Kidney tubule cell (primary cell): ENCODE data around the gene TPD52L1.

ENCODE experiments used
- DNase-seq: peaks from one replicate; pipeline ENCODE4 v3.0.0-alpha.2; 2018; ENCODE audit warnings: low spot score

The TPD52L1 gene

DNA sequence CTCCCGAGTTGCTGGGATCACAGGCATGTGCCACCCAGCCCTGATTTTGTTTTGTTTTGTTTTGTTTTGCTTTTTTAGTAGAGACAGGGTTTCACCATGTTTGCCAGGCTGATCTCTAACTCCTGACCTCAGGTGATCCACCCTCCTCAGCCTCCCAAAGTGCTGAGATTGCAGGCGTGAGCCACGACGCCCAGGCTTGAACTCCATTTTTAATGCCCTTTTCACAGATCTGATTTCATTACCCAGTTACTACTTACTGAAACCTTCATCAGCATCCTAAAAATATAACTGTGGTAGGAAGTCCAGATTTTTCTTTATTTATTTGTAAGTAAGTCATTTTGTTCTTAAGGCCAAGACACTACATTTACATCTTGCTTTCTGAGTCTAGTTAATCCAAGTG is 84.2 kb downstream of the TPD52L1 start:
- DNase-seq = no peak

DNA sequence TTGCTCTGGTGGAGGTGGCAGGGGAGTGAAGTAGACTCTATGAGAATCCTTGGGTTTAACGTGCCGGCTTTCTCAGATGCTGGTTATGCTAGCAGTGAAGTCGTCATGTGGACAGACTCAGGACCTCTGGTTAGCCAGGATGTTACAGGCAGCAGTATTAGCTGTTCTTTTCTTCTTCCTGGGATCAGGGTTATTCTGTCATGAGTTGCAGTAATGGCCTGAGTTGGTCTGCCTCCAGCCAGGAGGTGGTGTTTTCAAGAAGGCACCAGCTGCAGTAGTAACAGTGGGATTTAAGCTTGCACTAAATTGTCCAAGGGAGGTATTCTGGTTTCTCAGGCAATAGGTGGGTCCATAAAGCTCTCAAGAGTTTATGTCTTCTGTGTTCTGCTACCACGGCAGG is 91.5 kb downstream of the TPD52L1 start:
- DNase-seq = no peak

DNA sequence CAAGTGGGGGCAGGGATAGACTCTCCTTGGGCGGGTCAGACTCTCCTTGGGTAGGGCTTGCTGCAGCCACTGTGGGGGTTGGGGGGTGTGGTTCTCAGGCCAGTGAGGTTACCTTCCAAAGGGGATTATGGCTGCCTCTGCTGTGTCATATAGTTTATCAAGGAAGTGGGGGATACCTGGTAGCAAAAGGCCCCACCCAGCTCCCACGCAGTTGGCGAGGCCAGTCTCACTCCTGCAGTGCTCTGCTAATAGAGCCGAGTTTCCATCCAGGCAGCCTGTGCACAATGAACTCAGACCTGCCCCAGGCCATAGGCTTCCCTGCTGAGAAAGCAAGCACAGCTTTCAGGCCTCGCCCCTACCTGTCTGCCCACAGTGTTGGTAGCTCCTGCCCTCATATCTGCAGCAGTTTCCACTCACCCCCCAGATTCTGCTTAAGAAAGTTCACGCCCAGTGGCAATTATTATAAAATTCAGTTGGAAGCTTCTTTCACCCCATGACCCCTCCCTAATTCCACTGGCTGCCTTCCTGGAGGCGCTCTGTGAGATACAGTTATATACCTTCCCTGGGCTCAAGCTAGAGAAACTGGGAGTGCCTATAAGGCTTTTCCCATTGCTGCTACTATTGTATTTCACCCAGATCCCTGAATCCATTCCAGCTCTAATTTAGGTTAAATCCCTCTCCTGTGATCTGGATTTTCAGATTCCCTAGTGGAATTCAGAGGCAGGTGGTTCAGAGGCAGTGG is 92.1 kb downstream of the TPD52L1 start:
- no peak for DNase-seq

DNA sequence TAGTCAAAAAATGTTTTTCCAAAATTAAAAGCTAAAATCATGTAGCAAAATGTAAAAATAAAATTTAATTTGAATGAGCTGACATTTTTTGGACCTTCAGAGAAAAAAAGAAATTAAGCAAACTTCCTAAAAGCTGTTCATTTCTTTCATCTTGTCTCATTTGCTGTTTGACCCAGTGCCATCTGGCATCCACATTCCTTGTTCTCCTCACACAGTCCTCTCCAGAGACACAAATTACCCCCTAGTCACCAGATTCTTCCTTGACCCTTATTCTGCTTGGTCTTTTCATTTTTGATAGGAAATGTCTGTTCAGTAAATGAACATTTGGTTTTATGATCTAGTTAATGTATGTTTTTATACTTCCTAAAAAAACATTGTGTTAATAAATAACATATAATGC is 93.0 kb downstream of the TPD52L1 start:
- DNase-seq = no peak

DNA sequence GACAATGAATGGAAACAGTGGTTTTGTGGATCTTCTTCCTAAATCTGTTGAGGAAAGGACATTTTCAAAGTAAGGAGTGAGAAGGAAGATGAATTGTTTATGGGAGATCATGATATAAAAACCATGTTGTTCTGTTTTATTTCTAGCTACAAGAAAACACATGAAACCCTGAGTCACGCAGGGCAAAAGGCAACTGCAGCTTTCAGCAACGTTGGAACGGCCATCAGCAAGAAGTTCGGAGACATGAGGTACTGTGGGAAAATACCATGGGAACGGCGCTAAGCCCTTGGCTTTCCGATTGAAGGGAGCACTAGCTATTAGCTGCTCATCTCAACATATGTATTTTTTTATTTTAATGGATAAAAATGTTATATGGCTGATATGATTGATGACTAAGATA is 94.6 kb downstream of the TPD52L1 start:
- DNase-seq = no peak

DNA sequence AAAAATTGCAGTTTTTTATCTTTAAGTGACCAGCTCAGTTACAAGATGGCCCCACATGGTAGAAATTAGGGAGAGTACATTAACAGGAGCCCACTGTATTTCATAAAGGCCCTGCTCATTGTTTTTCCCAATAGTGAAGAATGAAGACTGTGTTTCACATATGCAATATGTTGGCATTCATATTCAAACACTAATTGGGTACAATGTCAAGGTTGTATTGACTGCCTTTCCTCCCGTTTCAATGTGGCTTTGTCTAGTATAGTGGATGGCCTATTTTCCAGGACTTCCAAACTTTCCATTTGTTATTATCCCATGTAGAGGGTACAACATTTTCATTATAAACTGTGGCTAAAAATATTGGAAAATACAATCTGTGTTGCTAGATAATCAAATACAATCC is 96.9 kb downstream of the TPD52L1 start:
- no peak for DNase-seq

DNA sequence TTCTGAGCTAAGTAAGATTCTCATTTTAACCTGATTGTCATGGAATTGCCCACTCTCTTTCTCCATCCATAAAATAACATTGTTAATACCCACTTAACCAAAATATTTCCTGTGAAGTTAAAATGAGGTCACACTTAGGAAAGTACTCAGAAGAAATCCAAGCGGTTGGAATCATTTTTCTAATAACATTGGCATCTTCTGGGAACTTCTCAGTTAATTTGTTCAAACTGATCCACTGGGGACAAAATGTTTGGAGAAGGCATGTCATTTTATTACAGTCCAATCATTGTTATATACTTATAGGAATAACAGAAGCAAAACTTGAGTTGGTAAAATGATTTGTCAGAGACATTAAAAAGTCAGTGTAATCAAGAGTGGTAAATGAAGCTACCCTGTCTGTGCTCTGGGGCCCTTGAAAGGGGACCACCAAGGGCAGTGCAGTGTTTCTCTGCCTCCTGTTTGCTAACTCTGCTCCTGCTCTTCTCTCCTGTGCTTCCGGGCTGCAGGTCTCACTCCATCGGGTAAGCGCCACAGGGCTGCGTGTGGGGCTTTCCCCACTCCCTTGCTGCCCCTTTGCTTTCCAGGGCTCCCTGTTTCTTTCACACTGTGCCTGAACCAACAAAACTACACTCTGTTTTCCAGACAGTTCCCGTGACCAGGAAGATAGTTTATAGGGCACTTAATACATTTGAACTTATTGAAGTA is 98.1 kb downstream of the TPD52L1 start:
- peak; percentile 42 for DNase-seq

DNA sequence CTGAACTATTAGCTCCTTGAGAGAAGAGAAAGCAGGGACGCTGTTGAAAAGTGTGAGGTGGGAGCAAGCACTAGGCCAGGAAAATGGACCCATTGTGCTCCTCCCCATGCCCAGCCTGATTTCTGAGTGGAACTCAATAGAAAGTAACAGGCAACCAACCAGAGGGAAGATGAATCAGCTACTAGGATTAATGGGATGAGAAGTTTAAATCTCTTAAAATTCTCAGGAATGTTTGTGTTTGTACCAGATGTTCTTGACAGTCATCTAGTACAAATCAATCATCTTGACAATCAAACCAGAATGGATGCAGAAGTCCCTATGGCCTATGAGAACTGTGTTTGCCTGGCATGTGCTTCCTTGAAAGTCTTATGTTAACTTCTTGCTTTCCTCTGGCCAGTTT is 99.3 kb downstream of the TPD52L1 start:
- peak; percentile 38 for DNase-seq

DNA sequence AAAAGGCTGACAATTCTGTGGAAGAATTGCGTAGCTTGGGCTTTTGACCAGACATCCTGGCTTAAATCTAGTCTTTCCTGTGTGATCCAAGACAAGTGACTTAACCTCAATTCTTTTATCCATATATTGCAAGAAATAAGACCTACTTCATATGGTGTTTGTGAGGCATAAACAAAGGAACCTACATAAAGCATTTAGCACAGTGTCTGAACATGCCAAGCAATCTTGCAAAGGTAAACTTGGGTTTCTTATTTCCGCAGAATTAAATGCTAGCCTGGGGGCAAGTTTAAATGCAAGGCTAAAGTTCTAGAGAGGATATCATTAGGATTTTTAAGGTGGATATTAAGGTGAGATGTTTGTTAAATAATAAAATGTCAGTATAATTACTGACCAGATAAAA is 100.3 kb downstream of the TPD52L1 start:
- no peak for DNase-seq

DNA sequence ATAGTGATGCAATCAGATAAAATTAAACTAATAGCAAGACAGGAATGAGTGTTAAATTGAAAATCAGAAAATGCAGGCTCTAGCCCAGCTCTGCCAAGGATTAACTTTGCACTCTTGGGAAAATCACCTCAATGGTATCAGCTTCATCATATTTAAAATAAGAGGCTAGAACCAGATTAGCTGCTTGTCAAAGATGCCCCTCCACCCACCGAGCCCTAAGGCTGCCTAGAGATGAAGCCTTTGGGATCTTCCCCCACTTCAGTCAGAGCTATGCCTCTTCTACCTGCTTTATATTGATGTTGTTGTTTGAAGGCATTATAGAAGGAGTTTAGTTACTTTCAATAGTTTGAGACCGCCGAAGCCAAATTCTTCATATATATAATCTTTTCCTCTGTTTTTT is 100.7 kb downstream of the TPD52L1 start:
- no peak for DNase-seq

DNA sequence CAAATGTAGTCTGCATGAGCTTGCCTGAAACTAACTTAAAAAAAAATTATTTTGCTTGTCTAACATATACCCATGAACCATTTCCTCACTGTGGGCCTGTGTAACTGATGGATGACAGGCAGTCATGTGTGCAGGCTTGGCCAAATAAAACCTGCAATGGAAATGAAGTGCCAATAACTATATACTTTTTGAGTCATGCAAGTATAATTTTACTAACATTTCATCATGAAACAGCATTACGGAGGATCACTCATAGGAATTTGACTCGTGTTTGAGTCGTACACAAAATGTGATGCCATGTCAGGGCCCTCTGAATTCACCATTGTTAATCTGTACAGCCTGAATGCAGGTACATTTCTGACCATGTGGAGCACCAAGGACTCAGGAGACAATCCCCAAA is 101.6 kb downstream of the TPD52L1 start:
- DNase-seq = peak; percentile 78

DNA sequence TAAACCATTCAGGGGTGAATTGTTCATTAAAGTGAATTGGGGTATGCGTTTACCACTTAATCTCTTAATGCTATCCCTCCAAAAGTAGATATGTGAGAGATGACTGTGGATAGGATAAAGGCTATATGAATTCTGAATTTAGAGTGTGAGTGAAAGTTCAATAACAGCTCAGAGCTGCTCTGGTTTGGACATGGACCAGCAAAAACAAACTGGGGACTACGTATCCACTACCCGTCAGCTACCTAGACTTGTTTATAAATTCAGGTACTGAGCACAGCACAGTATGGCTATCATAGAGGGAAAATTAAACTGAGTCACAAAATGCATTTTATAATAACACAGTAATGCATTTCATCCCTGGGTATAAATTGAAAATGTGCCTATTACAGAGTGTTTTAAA is 103.8 kb downstream of the TPD52L1 start:
- no peak for DNase-seq

DNA sequence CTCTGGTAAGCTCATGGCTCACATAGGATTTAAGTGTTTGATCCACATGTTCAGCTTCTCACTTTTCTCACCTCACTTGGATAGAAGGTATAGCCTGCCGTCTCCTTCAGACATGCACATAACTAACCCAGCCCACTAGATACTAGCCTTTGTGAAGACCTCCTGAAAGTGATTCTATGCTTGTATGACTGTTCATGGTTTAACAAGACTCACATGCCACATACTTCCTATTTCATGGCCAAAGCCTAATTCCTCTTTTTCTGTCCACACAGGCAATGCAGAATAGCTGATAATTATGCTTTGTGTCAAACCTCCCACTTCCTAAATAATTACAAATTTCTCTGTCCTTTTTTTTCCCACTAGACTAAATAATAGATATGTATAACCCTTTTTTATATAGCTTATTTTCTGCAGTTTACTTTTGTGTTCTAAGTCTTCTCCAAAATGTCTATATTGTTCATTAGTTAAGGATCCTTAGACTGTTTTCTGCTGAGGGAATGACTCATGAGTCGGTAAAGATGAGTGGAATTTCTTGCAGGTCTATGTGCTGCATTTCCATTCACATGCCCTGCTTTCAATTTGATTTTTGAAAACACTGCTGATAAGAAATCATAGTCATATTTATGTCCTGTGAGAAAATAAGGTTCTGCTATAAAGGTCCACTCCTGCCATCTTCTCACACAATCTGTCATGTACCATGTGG is 105.2 kb downstream of the TPD52L1 start:
- no peak for DNase-seq

DNA sequence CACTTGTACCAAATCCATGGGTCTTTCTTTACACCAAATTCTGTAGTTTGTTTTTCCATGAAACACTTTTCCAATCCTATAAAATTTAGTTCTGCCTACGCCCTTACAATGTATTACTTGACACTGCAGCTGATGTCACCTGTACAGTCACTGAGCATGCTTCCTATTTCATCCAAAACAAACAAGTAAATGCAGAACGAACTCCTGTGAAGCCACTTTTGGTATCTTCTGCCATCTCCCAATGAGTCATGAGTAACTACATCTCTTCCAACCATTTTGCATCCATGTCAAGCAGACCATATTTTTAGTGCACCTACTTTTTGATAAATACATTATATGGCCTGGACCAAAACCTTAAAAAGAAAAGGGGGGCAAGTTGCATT is 105.8 kb downstream of the TPD52L1 start:
- DNase-seq = no peak

DNA sequence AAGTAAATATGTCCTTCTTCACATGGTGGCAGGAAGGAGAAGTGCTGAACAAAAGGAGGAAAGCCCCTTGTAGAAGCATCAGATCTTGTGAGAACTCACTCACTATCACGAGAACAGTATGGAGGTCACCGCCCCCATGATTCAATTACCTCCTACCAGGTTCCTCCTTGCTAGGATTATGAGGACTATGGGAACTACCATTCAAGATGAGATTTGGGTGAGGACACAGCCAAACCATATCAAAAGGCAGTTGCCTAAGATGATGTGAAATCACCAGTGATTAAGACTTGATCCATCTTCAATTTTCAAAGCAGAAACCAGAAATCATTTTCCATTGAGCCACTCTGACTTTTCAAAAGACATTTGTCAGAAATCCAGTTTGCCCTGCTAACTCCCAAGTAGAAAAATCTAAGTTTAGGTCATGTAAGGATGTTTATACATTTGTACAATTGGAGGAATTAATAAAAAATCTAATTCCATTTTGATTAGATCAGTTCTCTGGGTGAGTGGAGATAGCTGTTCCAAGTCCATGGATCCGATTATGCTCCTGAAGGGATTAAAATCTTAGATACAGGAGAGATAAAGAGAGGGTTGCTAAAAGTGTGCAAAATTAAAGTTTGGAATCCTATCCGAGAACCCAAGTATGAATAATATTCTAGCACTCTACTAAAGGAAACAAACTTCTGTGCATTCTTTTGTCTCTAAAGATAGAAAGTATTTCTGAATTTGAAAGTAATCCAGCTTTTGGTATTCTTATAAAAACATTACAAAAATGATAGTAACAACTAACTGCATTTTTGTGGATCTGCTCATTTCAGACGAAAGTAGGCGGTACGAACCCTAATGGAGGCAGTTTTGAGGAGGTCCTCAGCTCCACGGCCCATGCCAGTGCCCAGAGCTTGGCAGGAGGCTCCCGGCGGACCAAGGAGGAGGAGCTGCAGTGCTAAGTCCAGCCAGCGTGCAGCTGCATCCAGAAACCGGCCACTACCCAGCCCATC is 108.7 kb downstream of the TPD52L1 start:
- no peak for DNase-seq

DNA sequence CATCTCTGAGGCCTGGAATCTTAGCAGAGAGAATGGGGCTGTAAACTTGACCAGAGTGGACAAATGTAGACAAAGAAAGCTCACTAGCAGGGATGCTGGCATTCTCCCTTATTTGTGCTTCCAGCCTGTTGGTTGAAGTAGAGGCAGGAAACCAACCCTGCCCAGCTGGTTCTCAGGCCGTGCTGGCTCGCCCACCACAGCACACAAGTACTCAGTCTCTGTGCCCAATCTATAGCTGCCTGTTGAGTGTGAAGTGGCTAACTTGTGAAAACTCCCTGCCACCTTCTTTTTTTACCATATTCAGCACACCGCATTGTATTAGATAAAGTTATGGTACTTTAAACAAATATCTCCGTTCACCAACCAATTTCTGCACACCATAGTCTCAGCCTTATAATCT is 110.9 kb downstream of the TPD52L1 start:
- no peak for DNase-seq

DNA sequence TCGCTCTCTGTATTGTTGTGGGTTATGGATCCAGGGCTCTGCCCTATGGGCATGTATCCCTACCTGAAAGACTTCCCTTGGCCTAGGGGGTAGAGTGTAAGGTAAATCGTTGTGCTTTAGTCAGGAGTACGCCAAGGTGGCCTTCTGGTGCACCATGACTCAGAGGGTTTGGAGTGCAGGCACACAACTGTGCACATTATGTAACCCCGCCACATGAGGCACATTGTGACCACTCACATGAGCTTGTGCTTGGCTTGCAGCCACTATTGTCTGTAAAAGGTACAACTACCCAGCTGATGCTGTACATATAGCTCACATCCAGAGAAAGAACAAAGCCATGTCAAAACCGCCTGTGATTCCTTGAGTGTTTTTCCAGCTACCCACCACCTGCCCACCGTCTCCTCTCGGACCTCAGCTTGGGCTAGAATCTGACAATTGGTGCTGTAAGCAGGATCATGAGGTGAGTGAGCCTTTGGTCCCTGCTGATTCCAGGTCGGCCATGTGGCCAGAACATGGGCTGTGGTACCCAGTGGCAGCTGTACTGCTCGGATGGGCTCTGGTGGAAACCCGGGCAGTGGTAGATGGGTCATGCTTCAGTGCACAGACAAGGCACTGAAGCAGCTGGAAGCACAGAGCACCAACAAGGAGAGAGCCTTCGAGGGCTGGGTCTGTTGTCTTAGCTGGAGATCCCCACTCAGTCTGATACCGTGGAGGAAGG is 114.4 kb downstream of the TPD52L1 start:
- DNase-seq = peak; percentile 51

DNA sequence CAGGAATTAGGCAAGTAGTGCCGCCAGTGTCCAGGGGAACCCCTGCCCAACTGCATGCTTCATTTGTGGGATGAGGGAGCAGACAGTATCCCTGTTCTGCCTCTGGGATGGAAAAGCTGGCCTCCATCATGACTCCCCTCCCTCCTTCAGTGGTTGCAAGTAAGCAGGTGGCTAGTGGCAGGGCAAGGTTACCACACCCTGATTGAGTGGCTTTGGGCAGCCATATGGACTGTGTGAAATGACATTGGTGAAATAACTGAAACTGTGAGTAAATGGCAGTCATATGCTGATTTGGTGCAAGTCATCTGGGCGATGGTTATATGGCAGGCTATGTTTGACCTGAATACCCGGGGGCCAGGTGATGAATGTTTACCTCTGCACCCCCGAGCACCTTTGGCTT is 115.2 kb downstream of the TPD52L1 start:
- DNase-seq = no peak

DNA sequence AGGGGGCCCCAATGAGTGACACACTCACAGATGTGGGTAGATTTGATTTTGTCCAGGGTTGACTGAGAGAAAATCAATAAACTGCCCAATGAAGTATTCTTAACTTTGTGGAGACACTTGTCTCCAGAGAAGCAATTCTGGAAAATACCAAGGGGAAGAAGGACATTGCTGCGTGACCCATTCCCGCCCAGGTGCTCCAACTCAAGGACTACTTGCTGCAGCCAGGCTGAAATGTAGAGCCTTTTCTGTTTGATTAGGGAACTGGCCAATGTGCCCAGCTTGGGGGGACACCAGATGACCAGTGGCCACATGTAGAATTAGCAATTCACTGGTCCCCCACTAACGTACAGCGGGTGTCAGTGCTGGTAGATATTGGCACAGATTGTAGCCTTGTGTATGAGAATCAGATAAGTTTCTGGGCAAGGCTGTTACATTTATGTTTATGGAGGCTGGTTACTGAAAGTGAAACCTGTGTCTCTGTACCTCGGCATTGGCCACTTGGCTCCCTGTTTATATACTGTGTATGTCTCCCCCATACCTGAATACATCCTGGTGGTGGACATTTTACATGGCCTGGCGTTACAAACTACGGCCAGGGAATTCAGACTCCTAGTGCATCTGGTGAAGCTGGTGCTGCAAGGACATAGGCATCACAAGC is 115.9 kb downstream of the TPD52L1 start:
- DNase-seq = no peak

DNA sequence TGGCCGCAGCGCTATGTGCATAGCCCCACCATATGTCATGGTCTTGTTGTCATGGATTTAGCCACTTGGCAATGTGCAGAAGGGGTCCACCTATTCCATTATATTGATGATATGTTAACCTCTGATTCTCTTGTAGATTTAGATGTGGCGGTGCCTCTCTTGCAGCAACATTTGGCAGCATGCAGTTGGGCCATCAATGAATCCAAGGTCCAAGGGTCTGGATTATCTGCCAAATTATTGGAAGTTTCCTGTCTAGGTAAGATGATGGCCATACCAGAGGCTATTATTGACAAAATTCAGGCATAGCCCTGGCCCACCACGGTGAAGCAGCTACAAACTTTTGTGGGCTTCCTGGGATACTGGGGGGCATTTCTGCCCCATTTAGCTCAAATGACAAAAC is 116.8 kb downstream of the TPD52L1 start:
- DNase-seq = no peak
